ENCODE results near the gene NEO1.
A peak's percentile ranks its signal among the peaks of the same experiment; 100 is the strongest.

Gene NEO1

DNA sequence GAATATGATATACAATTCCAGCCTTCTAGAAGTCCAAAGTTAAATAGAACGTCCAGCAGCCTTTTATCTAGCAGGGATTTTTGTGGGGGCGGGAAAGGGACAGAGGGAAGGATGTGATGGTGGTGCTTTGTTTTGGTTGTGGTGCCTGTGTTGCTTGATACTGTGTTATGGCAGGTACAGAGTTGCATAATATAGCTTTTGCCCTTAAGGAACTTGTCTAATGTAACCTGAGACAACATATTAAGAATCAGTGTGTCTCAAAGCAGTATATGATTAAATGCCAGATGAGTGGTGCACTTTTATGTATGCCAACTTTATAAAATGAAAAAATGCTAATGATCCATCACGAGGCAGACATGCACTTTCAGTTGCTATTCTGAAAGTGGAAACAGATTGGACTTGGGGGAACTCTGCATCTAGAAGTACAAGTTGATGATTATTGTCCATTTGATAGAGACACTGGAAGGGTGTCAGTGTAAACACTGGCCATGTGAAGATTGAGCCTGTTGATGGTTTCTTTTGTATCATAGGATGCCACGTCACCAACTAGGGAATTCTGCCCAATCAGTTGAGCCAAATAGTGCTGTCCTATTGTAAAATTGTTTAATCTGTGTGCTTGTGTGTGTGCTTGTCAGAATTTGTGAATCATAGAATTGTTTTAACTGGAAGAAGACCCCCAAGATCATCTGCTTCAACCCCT is 23.0 kb downstream of the NEO1 start:
- DNase-seq = no peak

DNA sequence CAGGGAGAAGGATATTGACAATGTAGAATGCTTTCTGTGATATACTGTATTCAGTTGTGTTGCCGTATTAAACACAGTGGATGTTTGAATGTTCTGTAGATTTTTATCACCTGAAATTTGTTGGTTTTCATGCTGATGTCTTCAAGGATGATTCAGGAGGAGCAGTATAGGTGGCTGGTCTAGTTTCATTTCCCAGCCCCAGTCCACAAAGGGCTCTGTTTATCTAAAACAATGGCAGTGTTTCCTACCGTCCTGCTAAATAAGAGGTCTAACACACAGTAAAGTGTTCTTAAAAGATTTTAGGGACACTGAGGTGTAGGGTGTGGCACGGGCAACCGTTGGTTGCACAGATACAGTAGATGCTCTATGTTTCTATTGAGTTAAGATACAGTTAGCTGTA is 26.0 kb downstream of the NEO1 start:
- no peak for DNase-seq

GRCh38 chr15:73078722-73079121 is 26.5 kb downstream of the NEO1 start:
- DNase-seq = no peak

DNA sequence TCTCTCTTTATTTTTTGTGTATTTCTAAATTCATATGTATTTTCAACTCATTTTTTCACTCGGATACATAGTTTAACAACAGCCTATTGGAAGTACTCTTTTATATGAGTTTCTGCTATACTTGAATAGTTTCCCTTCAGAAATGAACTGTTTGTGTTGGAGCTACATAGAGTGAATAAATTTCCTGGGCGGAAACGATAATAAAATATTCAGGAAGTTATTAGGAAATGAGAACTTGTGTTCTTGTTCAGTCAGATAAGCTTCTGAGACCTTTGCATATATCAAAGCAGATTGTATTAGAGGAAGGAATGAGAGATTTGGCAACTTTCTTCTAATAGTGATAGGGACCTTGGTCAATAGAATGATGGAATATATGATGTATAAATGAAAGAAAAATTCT is 27.3 kb downstream of the NEO1 start:
- DNase-seq = no peak

DNA sequence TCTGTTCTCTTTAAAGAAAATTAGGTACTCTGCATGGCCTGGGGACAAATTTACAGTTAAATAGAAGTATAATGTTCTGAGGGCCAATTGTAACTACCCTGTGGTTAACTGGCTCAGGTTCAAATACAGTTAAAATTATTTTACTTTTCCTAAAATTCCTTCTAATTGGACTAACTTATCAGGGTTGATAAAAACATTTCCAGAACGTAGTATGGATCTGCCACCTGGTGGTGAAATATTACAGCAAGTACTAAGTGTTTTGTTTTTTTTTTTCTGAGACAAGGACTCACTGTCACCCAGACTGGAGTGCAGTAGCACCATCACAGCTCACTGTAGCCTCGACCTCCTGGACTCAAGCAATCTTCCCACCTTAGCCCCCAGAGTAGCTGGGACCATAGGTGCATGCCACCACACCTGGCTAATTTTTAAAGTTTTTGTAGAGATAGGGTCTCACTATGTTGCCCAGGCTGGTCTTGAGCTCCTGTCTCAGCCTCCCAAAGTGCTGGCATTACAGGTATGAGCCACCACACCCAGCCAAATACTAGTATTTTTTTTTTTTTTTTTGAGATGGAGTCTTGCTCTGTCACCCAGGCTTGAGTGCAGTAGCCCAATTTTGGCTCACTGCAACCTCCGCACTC is 29.2 kb downstream of the NEO1 start:
- DNase-seq = no peak

- no peak for DNase-seq
These were observed 30.5 kb downstream of the NEO1 start for GRCh38 chr15:73082812-73083211.

- DNase-seq = no peak
These were observed 34.8 kb downstream of the NEO1 start for GRCh38 chr15:73087098-73087497.

DNA sequence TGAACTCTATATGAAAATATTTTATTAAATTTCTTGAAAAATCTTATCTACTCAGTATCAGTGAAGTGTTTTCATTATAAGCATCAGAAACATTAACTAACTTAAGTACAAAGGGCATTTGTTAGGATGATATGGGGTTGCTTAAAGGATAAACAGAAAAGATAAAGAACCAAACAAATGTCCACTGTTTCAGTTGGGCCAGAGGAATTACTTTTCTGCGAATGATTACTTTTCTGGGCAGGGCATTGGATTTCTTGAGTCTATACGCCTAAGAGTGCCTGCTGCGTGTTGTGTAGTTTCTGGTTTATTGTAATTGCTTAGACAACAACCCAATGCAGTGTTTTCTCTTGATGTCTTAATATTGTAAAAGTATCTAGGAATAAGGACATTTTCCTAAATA is 52.8 kb downstream of the NEO1 start:
- no peak for DNase-seq

- DNase-seq = no peak
These were observed 56.4 kb downstream of the NEO1 start for GRCh38 chr15:73108676-73109075.

- DNase-seq = no peak
These were observed 57.5 kb downstream of the NEO1 start for GRCh38 chr15:73109765-73110164.

GRCh38 chr15:73110201-73110600 is 57.9 kb downstream of the NEO1 start:
- no peak for DNase-seq

GRCh38 chr15:73114064-73114463 is 61.8 kb downstream of the NEO1 start:
- DNase-seq = no peak

DNA sequence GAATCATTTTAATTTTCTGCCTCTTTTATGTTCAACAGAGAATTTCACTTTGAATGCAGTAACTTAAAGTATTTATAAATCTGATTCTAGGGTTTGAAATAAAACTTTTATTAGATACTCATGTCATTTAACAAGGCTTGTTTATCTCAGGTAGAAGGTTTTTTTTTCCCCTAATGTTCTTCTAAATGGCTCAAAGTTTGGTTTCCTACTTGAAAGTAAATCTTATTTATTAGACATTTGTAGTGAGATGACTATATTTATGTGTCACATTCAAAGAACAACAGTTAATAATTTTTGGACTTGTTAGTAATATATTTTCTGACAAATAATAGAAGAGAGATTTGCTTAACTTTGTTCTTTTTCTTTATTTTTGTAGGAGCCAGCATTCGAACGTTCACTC is 63.9 kb downstream of the NEO1 start:
- DNase-seq = no peak

- DNase-seq = no peak
These were observed 65.8 kb downstream of the NEO1 start for GRCh38 chr15:73118055-73118454.

GRCh38 chr15:73119478-73119877 is 67.2 kb downstream of the NEO1 start:
- DNase-seq = no peak

DNA sequence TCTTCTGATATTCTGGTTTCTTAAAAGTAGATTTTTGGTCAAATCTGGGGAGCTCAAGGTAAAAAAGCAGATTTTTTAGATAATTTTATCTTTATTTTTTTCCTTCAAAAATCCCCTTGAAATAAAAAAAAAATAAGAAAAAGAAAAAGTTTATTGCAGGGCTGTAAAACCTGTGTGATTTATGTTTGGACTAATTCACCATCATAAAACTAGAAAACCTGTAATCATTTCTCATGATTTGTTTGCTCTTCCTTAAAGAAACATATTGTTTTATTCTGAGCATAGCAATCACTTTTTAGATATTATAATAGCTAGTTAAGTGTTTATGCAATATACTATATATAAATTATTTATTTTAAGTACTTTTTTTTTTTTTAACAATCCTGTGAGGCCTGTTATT is 68.0 kb downstream of the NEO1 start:
- DNase-seq = no peak

- DNase-seq = no peak
These were observed 73.0 kb downstream of the NEO1 start for GRCh38 chr15:73125219-73125618.

DNA sequence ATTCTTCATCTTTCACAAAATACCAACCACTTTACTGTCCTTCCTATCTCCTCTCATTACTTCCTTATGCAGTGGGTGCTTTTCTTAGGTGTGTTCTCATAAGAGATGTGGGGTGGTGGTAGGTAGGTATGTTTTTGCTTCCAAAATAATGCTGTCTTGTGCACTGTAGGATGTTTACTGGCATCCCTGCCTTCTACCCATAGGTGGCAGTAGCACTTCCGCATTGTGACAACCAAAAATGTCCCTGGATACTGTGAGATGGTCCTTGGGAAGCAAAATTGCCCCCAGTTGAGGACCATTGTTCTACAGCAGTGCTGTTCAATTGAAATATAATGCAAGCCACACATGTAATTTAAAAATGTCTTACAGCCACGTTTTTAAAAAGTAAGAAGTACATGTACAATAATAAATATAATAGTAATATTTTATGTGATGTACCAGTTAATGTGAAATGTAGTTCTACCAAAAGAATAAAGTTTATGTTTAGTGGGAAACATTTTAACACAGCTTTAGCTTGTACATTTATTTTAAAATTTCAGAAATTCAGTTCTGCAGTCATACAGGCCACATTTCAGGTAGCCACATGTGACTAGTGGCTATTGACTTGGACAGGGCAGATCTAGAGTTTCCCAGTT is 75.2 kb downstream of the NEO1 start:
- peak; percentile 49 for DNase-seq

DNA sequence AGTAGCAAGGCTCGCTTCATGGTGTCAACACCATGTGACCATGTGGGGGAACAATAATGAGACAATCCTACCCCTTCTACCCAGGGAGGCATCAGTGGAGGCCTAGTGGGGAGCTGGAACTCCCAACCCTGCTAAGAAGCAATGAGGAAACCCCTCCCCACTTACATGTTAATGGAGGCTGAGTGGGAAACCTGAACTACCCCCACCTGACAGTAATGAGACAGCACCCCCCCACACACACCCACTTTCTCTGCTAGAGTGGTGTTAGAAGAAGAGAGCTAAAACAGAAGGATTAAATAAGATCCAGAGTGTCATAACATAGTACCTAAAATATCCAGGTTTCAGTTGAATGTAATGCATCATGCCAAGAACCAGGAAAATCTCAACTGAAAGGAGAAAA is 78.6 kb downstream of the NEO1 start:
- DNase-seq = no peak

GRCh38 chr15:73134196-73134595 is 81.9 kb downstream of the NEO1 start:
- DNase-seq = no peak

- DNase-seq = no peak
These were observed 86.9 kb downstream of the NEO1 start for GRCh38 chr15:73139041-73139743.

- no peak for DNase-seq
These were observed 87.7 kb downstream of the NEO1 start for GRCh38 chr15:73139744-73140553.
